Right lobe of liver (tissue), 6 donors: ENCODE results near the gene INSR. TPM values are rescaled to one million over a fixed set of nuclear protein-coding genes. Genes with fewer than 3 reads are reported as not detected.

ENCODE experiments used
- ATAC-seq, 4 donors: fragments of 200-7000 bp; cut with Tn5 transposase; one replicate each; pipeline ENCODE4 v1.9.1; 2020; ENCODE audit warnings: mild to moderate bottlenecking in 4 of 4, moderate library complexity in 4 of 4
- DNase-seq, 3 donors: peaks; one replicate each; pipeline ENCODE4 v3.0.0-alpha.2; 2020
- H3K27ac ChIP-seq, 3 donors: fragments of 200-600 bp; one replicate each; pipeline ENCODE4 v1.8.0; 2022
- H3K27me3 ChIP-seq, 2 donors: fragments of 200-600 bp; one replicate each; pipeline ENCODE4 v1.8.0; 2022
- H3K36me3 ChIP-seq, 4 donors: fragments of 200-600 bp; sonication (generic) in 1 of 4; one replicate each; pipeline versions ENCODE4 v1.5.1 to v1.8.0; 2017 to 2022; ENCODE audit warnings: control low read depth in 1 of 4
- H3K4me1 ChIP-seq, 4 donors: fragments of 200-600 bp; sonication (generic) in 1 of 4; one replicate each; pipeline versions ENCODE4 v1.5.1 to v1.8.0; 2017 to 2022; ENCODE audit warnings: control low read depth in 1 of 4
- H3K4me3 ChIP-seq, 3 donors: fragments of 200-600 bp; one replicate each; pipeline ENCODE4 v1.8.0; 2022
- H3K9me3 ChIP-seq, 4 donors: fragments of 200-600 bp; sonication (generic) in 1 of 4; one replicate each; pipeline versions ENCODE4 v1.5.1 to v1.8.0; 2017 to 2022; ENCODE audit warnings: control low read depth in 1 of 4
- CTCF ChIP-seq, 4 donors: fragments of 200-600 bp in 3 of 4; fragments of 450-650 bp in 1 of 4; IDR thresholded peaks; one replicate each; pipeline versions ENCODE4 v1.5.1 to v1.8.0; 2016 to 2022; ENCODE audit warnings: antibody characterized with exemption in 4 of 4, mild to moderate bottlenecking in 2 of 4
- POLR2A ChIP-seq: fragments of 450-650 bp; IDR thresholded peaks from one replicate; pipeline ENCODE4 v1.6.1; 2017; ENCODE audit warnings: antibody characterized with exemption, mild to moderate bottlenecking
- WGBS: methylation state at CpG from one replicate; pipeline ENCODE4 v1.1.6; 2018; ENCODE audit warnings: low coverage, low lambda C conversion rate; ENCODE audit not compliant: insufficient coverage; ENCODE audit errors: missing lambda C conversion rate; 5-methylcytosine and 5-hydroxymethylcytosine counted together
- intact Hi-C, 2 donors: fragments of 100-400 bp; cut with DNase I; formaldehyde crosslinking; loops; one replicate each; pipeline versions ENCODE4 v1.11.2 to v1.14.1; 2022
- total RNA-seq, 6 experiments: library from RNA; depleted of rRNA in 2 of 6; stranded (reverse); fragments of >200 nt in 2 of 6; fragmentation: NEBNext Ultra II Directional in 3 of 6; extraction: Animal tissue kit (Norgen Biotek cat#: 25700) in 3 of 6; gene quantifications; one replicate each; pipeline versions ENCODE4 v1.1.0 to v1.2.4, GENCODE V29; 2016 to 2023
- donor health status: DM: no; HTN: yes; CAD: no.
- donor health status: DM: no; HTN: no; CAD: no.
- donor health status: DM: no; HTN: no; CAD: no.
- donor health status: DM: no; HTN: yes; CAD: no.
- donor health status: DM: no; HTN: yes; CAD: no.

Gene INSR
- total RNA-seq, 6 experiments from 2014 or later: 82.7 to 121 (median 106) TPM

- H3K27me3 ChIP-seq: no peaks in the 10 kb centered on the region
- ATAC-seq (no peak), DNase-seq (no peak)
- H3K4me1 ChIP-seq: no peaks in the 10 kb centered on the region
- TF ChIP-seq POLR2A (no peak), CTCF (IDR thresholded peaks at IDR 0.05) (no peak)
- intact Hi-C loops: no loop called here
- no peak overlapping the region for H3K27ac ChIP-seq
- no peaks in the 10 kb centered on the region for H3K9me3 ChIP-seq
- no peaks in the 10 kb centered on the region for H3K36me3 ChIP-seq
- WGBS: 100% methylated on average over 2 of the region's 3 CpGs
- peak overlapping the region; percentile 55 to 75 (median 73) for H3K4me3 ChIP-seq
Measured at GRCh38 chr19:7098096-7098495, 196.1 kb downstream of the INSR start.

- ATAC-seq: no peak
- Histone ChIP-seq H3K9me3 (peaks cover 4 to 41% (median 20%) of the 10 kb centered on the region in 4 donors), H3K36me3 (peaks cover 0 to 10% (median under 1%) of the 10 kb centered on the region in 4 donors), H3K4me1 (no peaks in the 10 kb centered on the region), H3K27me3 (no peaks in the 10 kb centered on the region), H3K27ac (no peak overlapping the region), H3K4me3 (no peak overlapping the region)
- DNase-seq: no peak
- intact Hi-C loops: no loop called here
- 83% methylated on average over 6 of the region's 6 CpGs for WGBS
- TF ChIP-seq CTCF (IDR thresholded peaks at IDR 0.05) (no peak), POLR2A (no peak)
Measured at GRCh38 chr19:7088999-7089398, 205.2 kb downstream of the INSR start.

DNA sequence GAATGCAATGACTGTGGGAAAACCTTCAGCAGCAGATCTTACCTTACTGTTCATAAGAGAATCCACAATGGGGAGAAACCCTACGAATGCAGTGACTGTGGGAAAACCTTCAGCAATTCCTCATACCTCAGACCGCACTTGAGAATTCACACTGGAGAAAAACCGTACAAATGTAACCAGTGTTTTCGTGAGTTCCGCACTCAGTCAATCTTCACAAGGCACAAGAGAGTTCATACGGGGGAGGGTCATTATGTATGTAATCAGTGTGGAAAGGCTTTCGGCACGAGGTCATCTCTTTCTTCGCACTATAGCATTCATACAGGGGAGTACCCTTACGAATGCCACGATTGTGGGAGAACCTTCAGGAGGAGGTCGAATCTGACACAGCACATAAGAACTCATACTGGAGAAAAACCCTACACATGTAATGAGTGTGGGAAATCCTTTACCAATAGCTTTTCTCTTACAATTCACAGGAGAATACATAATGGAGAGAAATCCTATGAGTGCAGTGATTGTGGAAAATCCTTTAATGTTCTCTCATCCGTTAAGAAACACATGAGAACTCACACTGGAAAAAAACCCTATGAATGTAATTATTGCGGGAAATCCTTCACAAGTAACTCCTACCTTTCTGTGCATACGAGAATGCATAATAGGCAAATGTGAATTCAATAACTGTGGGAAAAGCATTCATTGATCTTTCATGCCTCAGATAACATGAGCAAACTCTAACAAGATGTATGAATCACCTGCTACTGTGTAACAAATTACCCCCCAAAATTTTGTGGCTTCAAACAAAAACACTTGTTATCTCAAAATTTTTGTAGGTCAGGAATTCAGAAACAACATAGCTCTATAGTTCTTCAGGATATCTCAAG, 210.9 kb downstream of the INSR start:
- TF ChIP-seq POLR2A: no peak
- TF ChIP-seq CTCF (IDR thresholded peaks at IDR 0.05): no peak
- no peaks in the 10 kb centered on the region for H3K4me1 ChIP-seq
- ATAC-seq (no peak), DNase-seq (no peak)
- intact Hi-C loops: no loop called here
- no peak overlapping the region for H3K4me3 ChIP-seq
- 93% methylated on average over 15 of the region's 15 CpGs for WGBS
- H3K27me3 ChIP-seq: no peaks in the 10 kb centered on the region
- peaks cover 23 to 63% (median 47%) of the 10 kb centered on the region in 4 donors for H3K36me3 ChIP-seq
- H3K27ac ChIP-seq: no peak overlapping the region
- H3K9me3 ChIP-seq: peaks cover 5 to 91% (median 52%) of the 10 kb centered on the region in 4 donors

DNA sequence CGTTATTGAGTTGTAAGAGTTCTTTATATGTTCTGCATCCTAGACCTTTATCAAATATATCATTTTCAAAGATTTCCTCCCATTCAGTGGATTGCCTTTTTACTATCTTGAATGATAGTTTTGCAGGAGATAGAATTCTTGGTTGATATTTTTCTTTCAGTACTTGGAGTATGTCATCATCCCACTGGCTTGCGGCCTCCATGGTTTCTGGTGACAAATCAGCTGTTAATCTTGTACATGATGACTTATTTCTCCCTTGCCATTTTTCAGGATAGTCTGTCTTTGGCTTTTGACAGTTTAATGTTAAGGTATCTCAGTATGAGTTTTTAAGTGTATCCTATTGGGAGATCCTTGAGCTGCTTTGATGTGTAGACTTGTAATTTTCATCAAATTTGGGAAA, 216.2 kb downstream of the INSR start:
- H3K27ac ChIP-seq: no peak overlapping the region
- H3K9me3 ChIP-seq: peaks cover 0 to 44% (median 30%) of the 10 kb centered on the region in 4 donors
- intact Hi-C loops: no loop called here
- DNase-seq (no peak), ATAC-seq (no peak)
- no peaks in the 10 kb centered on the region for H3K4me1 ChIP-seq
- 88% methylated on average over 2 of the region's 2 CpGs for WGBS
- TF ChIP-seq POLR2A (no peak), CTCF (IDR thresholded peaks at IDR 0.05) (no peak)
- H3K36me3 ChIP-seq: peaks cover 19 to 82% (median 73%) of the 10 kb centered on the region in 4 donors
- no peak overlapping the region for H3K4me3 ChIP-seq
- no peaks in the 10 kb centered on the region for H3K27me3 ChIP-seq
